HG03097 (cell line): ENCODE data around the gene TRMT61A.
"Not testable (repeated sequence)": the region's sequence is repeated elsewhere in the genome, so short reads cannot be mapped to it uniquely, and the experiment has no call there.

Source experiments
- ATAC-seq: cut with Tn5 transposase; IDR thresholded peaks from one replicate; pipeline ENCODE4 v1.9.1; 2021; ENCODE audit not compliant: unreplicated experiment, low FRiP score

The TRMT61A gene

GRCh38 chr14:103521951-103522563 lies 6.9 kb upstream of the TRMT61A start:
- ATAC-seq = no peak

GRCh38 chr14:103522649-103523574 lies 6.1 kb upstream of the TRMT61A start, which contains the start of gene CKB:
CKB (minus strand) TSS chr14:103522830; CDS start chr14:103522493, 337 bp downstream.
- ATAC-seq = no peak

- no peak for ATAC-seq
Measured at GRCh38 chr14:103523575-103523954, 5.4 kb upstream of the TRMT61A start.

- no peak for ATAC-seq
Measured at GRCh38 chr14:103524002-103524935, 4.7 kb upstream of the TRMT61A start.

- not testable (repeated sequence) for ATAC-seq
Measured at GRCh38 chr14:103525430-103526246, 3.4 kb upstream of the TRMT61A start.

- ATAC-seq = no peak
Measured at GRCh38 chr14:103526247-103526913, 2.6 kb upstream of the TRMT61A start.

GRCh38 chr14:103526914-103527248 lies 2.1 kb upstream of the TRMT61A start:
- no peak for ATAC-seq

- ATAC-seq = peak; percentile 40
Measured at GRCh38 chr14:103527408-103528145, 1.4 kb upstream of the TRMT61A start.

GRCh38 chr14:103528146-103528586 lies 830 bp upstream of the TRMT61A start:
- no peak for ATAC-seq

GRCh38 chr14:103529383-103530365 lies 678 bp downstream of the TRMT61A start:
- no peak for ATAC-seq

GRCh38 chr14:103530390-103530789 lies 1.4 kb downstream of the TRMT61A start:
- ATAC-seq = no peak

- ATAC-seq = no peak
Measured at GRCh38 chr14:103530831-103531230, 1.8 kb downstream of the TRMT61A start.

- no peak for ATAC-seq
Measured at GRCh38 chr14:103531421-103532215, 2.6 kb downstream of the TRMT61A start.

GRCh38 chr14:103532216-103533136 lies 3.5 kb downstream of the TRMT61A start:
- ATAC-seq = no peak

- ATAC-seq = no peak
Measured at GRCh38 chr14:103533137-103533998, 4.4 kb downstream of the TRMT61A start.
